Progenitor cell of endocrine pancreas (in vitro differentiated cells): ENCODE data around the gene PHACTR1. TPM values are rescaled to one million over a fixed set of nuclear protein-coding genes. Genes with fewer than 3 reads are reported as not detected.

Source experiments
- DNase-seq: peaks from one replicate; pipeline ENCODE4 v3.0.0; 2021; ENCODE audit warnings: low spot score; ENCODE audit not compliant: unreplicated experiment
- H3K27ac Mint-ChIP-seq: 2 replicates; pipeline ENCODE4 v1.8.0; 2021; ENCODE audit warnings: mild to moderate bottlenecking, moderate library complexity, mixed read lengths
- H3K27me3 Mint-ChIP-seq: 2 replicates; pipeline ENCODE4 v1.8.0; 2021; ENCODE audit warnings: mixed read lengths
- H3K36me3 Mint-ChIP-seq: 2 replicates; pipeline ENCODE4 v1.8.0; 2022; ENCODE audit warnings: mixed read lengths; ENCODE audit not compliant: insufficient read depth
- H3K4me1 Mint-ChIP-seq: 2 replicates; pipeline ENCODE4 v1.8.0; 2021; ENCODE audit warnings: low read depth, mixed read lengths
- H3K4me3 Mint-ChIP-seq: 2 replicates; pipeline ENCODE4 v1.8.0; 2021; ENCODE audit warnings: low read depth, mild to moderate bottlenecking, moderate library complexity, mixed read lengths
- H3K9me3 Mint-ChIP-seq: 2 replicates; pipeline ENCODE4 v1.8.0; 2021; ENCODE audit warnings: low read depth, mixed read lengths
- CTCF ChIP-seq: fragments of 200-600 bp; sonication (generic); IDR thresholded peaks from one replicate; pipeline ENCODE4 v1.5.0; 2021; ENCODE audit warnings: antibody characterized with exemption, mild to moderate bottlenecking; ENCODE audit not compliant: unreplicated experiment
- total RNA-seq: library from RNA; stranded (reverse); gene quantifications from 2 replicates; pipeline ENCODE4 v1.2.1, GENCODE V29; 2021

Gene PHACTR1
- total RNA-seq, 1 donor from 2014 or later: 8.6 TPM

GRCh38 chr6:13071550-13072345, 355.2 kb downstream of the PHACTR1 start:
- no peak overlapping the region for H3K27ac Mint-ChIP-seq
- no peaks in the 10 kb centered on the region for H3K36me3 Mint-ChIP-seq
- no peaks in the 10 kb centered on the region for H3K9me3 Mint-ChIP-seq
- H3K4me3 Mint-ChIP-seq: no peak overlapping the region
- no peak for TF ChIP-seq CTCF
- H3K4me1 Mint-ChIP-seq: peaks cover 4% of the 10 kb centered on the region
- no peak for DNase-seq
- peaks cover 9% of the 10 kb centered on the region for H3K27me3 Mint-ChIP-seq

- no peak for DNase-seq
- H3K9me3 Mint-ChIP-seq: no peaks in the 10 kb centered on the region
- no peaks in the 10 kb centered on the region for H3K36me3 Mint-ChIP-seq
- H3K4me1 Mint-ChIP-seq: peaks cover 4% of the 10 kb centered on the region
- no peak overlapping the region for H3K4me3 Mint-ChIP-seq
- no peak for TF ChIP-seq CTCF
- peaks cover 9% of the 10 kb centered on the region for H3K27me3 Mint-ChIP-seq
- no peak overlapping the region for H3K27ac Mint-ChIP-seq
These were observed 356.2 kb downstream of the PHACTR1 start for GRCh38 chr6:13072686-13073347.

DNA sequence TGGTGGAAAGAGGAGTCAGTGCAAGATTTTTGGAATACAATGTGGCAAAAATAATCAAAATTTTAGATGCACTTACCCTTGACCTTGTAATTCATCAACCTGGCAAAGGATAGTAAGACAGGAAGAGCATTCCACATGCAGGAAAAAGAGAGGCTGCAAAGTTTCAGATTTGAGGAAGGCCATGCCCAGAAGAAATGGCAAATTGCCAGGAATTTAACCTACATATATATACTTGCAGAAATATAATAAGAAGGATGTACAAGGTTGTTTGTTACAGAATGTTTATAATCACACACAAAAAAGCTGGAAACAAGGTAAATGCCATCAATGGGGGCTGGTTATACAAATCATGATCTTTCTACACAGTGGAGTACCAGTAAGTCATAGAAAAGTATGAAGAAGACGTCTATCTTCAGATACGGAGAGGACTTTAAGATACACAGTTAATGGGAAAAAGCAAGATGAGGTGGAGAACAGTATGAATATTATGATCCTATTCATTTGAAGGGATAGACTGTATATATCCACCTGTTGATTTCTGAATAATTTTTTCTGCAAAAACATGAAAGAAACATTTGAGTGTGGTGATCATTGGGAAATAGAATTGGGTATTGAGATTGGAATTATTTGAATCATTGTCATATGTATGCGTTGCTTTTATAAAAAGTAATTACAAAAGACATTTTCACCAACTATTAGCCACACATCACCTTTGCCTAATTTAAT, 358.0 kb downstream of the PHACTR1 start:
- no peak for DNase-seq
- no peak for TF ChIP-seq CTCF
- H3K27me3 Mint-ChIP-seq: peaks cover 5% of the 10 kb centered on the region

GRCh38 chr6:13075141-13075845, 358.7 kb downstream of the PHACTR1 start:
- Mint-ChIP-seq H3K4me3 (no peak overlapping the region), H3K36me3 (no peaks in the 10 kb centered on the region), H3K9me3 (no peaks in the 10 kb centered on the region), H3K4me1 (peaks cover 4% of the 10 kb centered on the region), H3K27ac (no peak overlapping the region), H3K27me3 (peaks cover 5% of the 10 kb centered on the region)
- no peak for DNase-seq
- TF ChIP-seq CTCF: no peak

More for the DNA sequence above, 358.0 kb downstream of the PHACTR1 start:
- Mint-ChIP-seq H3K27ac (no peak overlapping the region), H3K9me3 (no peaks in the 10 kb centered on the region), H3K36me3 (no peaks in the 10 kb centered on the region), H3K4me1 (peaks cover 4% of the 10 kb centered on the region), H3K4me3 (no peak overlapping the region)

DNA sequence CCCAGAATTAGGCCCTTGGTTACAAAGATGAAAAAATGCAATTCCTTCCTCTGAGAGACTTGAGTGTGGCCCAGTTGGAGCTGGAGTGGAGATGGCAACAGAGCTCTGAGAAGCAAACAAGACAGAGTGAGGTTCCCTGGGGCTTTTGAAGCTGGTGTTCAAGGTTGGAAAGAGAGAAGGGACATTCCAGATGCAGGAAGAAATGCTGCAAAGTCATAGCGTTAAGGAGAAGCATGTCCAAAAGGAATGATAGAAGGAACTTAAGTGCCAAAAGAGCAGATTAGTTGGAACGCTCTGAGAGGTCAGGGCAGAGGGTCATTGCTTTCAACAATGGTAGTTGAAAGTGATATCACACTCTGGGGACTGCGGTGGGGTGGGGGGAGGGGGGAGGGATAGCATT, 360.0 kb downstream of the PHACTR1 start:
- no peak for TF ChIP-seq CTCF
- no peak for DNase-seq
- no peak overlapping the region for H3K27ac Mint-ChIP-seq
- H3K4me1 Mint-ChIP-seq: peaks cover 4% of the 10 kb centered on the region
- H3K4me3 Mint-ChIP-seq: no peak overlapping the region
- H3K9me3 Mint-ChIP-seq: no peaks in the 10 kb centered on the region
- peaks cover 5% of the 10 kb centered on the region for H3K27me3 Mint-ChIP-seq
- H3K36me3 Mint-ChIP-seq: no peaks in the 10 kb centered on the region
